ENCODE results near the gene MAP2K4.

- TF ChIP-seq POLR2AphosphoS5 (IDR thresholded peaks at IDR 0.05; ENCODE audit: low read depth, low read length) (no peak), REST (IDR thresholded peaks at IDR 0.05; ENCODE audit: insufficient read depth in 1 of 2, low read depth in 2 of 2, low read length in 2 of 2) (no peak)
Observed at GRCh38 chr17:12085076-12085949, 64.6 kb downstream of the MAP2K4 start.
